Measurements from ENCODE around the gene KCNQ1.

The KCNQ1 gene, protein sequence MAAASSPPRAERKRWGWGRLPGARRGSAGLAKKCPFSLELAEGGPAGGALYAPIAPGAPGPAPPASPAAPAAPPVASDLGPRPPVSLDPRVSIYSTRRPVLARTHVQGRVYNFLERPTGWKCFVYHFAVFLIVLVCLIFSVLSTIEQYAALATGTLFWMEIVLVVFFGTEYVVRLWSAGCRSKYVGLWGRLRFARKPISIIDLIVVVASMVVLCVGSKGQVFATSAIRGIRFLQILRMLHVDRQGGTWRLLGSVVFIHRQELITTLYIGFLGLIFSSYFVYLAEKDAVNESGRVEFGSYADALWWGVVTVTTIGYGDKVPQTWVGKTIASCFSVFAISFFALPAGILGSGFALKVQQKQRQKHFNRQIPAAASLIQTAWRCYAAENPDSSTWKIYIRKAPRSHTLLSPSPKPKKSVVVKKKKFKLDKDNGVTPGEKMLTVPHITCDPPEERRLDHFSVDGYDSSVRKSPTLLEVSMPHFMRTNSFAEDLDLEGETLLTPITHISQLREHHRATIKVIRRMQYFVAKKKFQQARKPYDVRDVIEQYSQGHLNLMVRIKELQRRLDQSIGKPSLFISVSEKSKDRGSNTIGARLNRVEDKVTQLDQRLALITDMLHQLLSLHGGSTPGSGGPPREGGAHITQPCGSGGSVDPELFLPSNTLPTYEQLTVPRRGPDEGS

GRCh38 chr11:2444821-2445745, at the start of gene KCNQ1:
Gene KCNQ1 (plus strand): TSS chr11:2445008. CDS start chr11:2445099, 91 bp downstream.
- Histone ChIP-seq H3K9ac (ENCODE audit: low read depth, low read length, poor library complexity, severe bottlenecking) (no peak within 1 kb of the TSS), H3K4me1 (ENCODE audit: insufficient read depth, low read length, poor library complexity, severe bottlenecking) (no peaks in the 10 kb centered on the region), H3K79me2 (ENCODE audit: insufficient read depth, low read length) (no peaks in the 10 kb centered on the region), H3K4me3 (ENCODE audit: low read length, poor library complexity, severe bottlenecking) (no peak within 1 kb of the TSS), H3K9me3 (ENCODE audit: insufficient read depth, low read depth, low read length) (no peaks in the 10 kb centered on the region), H3F3A (ENCODE audit: low read depth) (no peaks in the 10 kb centered on the region), H4K20me1 (ENCODE audit: insufficient read depth, low read length, poor library complexity, severe bottlenecking) (no peaks in the 10 kb centered on the region), H3K36me3 (ENCODE audit: insufficient read depth, low read length) (no peaks in the 10 kb centered on the region), H3K9me2 (replicated peaks; ENCODE audit: low read depth, low read length) (no peaks in the 10 kb centered on the region), H2AFZ (ENCODE audit: low read length) (no peak within 1 kb of the TSS), H3K27me3 (ENCODE audit: insufficient read depth, low read length, poor library complexity, severe bottlenecking) (no peaks in the 10 kb centered on the region), H3K4me2 (ENCODE audit: low read depth, low read length, poor library complexity, severe bottlenecking) (no peak within 1 kb of the TSS)
- TF ChIP-seq CTCF (conservative IDR thresholded peaks at IDR 0.05; ENCODE audit: low read length): no peak
- no peak for TF ChIP-seq EZH2phosphoT487 (IDR thresholded peaks at IDR 0.05; ENCODE audit: borderline replicate concordance)

- H4K20me1 ChIP-seq (ENCODE audit: insufficient read depth, low read length, poor library complexity, severe bottlenecking): peaks cover 23% of the 10 kb centered on the region
- H3F3A ChIP-seq (ENCODE audit: low read depth): no peaks in the 10 kb centered on the region
- peaks cover 62% of the 10 kb centered on the region; the same call in 1 of the 2 replicates for H3K36me3 ChIP-seq (ENCODE audit: insufficient read depth, low read length)
- H3K79me2 ChIP-seq (ENCODE audit: insufficient read depth, low read length): peaks cover 21% of the 10 kb centered on the region; the same call in 1 of the 2 replicates
- H2AFZ ChIP-seq (ENCODE audit: low read length): no peak overlapping the region
- no peak overlapping the region for H3K9ac ChIP-seq (ENCODE audit: low read depth, low read length, poor library complexity, severe bottlenecking)
- H3K4me2 ChIP-seq (ENCODE audit: low read depth, low read length, poor library complexity, severe bottlenecking): no peak overlapping the region
- peaks cover 9% of the 10 kb centered on the region for H3K4me1 ChIP-seq (ENCODE audit: insufficient read depth, low read length, poor library complexity, severe bottlenecking)
- TF ChIP-seq EZH2phosphoT487 (IDR thresholded peaks at IDR 0.05; ENCODE audit: borderline replicate concordance) (no peak), CTCF (conservative IDR thresholded peaks at IDR 0.05; ENCODE audit: low read length) (no peak)
- H3K9me2 ChIP-seq (replicated peaks; ENCODE audit: low read depth, low read length): no peaks in the 10 kb centered on the region
- no peaks in the 10 kb centered on the region for H3K27me3 ChIP-seq (ENCODE audit: insufficient read depth, low read length, poor library complexity, severe bottlenecking)
- no peak overlapping the region for H3K4me3 ChIP-seq (ENCODE audit: low read length, poor library complexity, severe bottlenecking)
- H3K9me3 ChIP-seq (ENCODE audit: insufficient read depth, low read depth, low read length): no peaks in the 10 kb centered on the region
Measured at GRCh38 chr11:2395211-2395730, 49.5 kb upstream of the KCNQ1 start.

- Histone ChIP-seq H3K9ac (ENCODE audit: low read depth, low read length, poor library complexity, severe bottlenecking) (no peak overlapping the region), H3K4me3 (ENCODE audit: low read length, poor library complexity, severe bottlenecking) (no peak overlapping the region), H3F3A (ENCODE audit: low read depth) (no peaks in the 10 kb centered on the region), H3K4me2 (ENCODE audit: low read depth, low read length, poor library complexity, severe bottlenecking) (no peak overlapping the region), H3K79me2 (ENCODE audit: insufficient read depth, low read length) (peaks cover 18% of the 10 kb centered on the region), H4K20me1 (ENCODE audit: insufficient read depth, low read length, poor library complexity, severe bottlenecking) (peaks cover 19% of the 10 kb centered on the region), H3K36me3 (ENCODE audit: insufficient read depth, low read length) (peaks cover 56% of the 10 kb centered on the region; the same call in 1 of the 2 replicates), H3K9me3 (ENCODE audit: insufficient read depth, low read depth, low read length) (no peaks in the 10 kb centered on the region), H3K9me2 (replicated peaks; ENCODE audit: low read depth, low read length) (no peaks in the 10 kb centered on the region), H3K4me1 (ENCODE audit: insufficient read depth, low read length, poor library complexity, severe bottlenecking) (peaks cover 9% of the 10 kb centered on the region), H2AFZ (ENCODE audit: low read length) (no peak overlapping the region), H3K27me3 (ENCODE audit: insufficient read depth, low read length, poor library complexity, severe bottlenecking) (no peaks in the 10 kb centered on the region)
- no peak for TF ChIP-seq CTCF (conservative IDR thresholded peaks at IDR 0.05; ENCODE audit: low read length)
- no peak for TF ChIP-seq EZH2phosphoT487 (IDR thresholded peaks at IDR 0.05; ENCODE audit: borderline replicate concordance)
Measured at GRCh38 chr11:2395856-2396255, 49.0 kb upstream of the KCNQ1 start.

Data from Loucy (cell line).